Measurements from ENCODE around the gene ZNF280B.

GRCh38 chr22:22554587-22555284, 46.2 kb upstream of the ZNF280B start:
- no peak for TF ChIP-seq ZNF232 (CRISPR knock-in tag; IDR thresholded peaks at IDR 0.05)
- no peak for TF ChIP-seq ZBTB43 (CRISPR knock-in tag; IDR thresholded peaks at IDR 0.05)
- TF ChIP-seq CREM (CRISPR knock-in tag; IDR thresholded peaks at IDR 0.05), result no peak
- TF ChIP-seq ELF4 (CRISPR knock-in tag; IDR thresholded peaks at IDR 0.05; ENCODE audit: low read depth), result no peak
- TF ChIP-seq CTCF (IDR thresholded peaks at IDR 0.05), result no peak
- TF ChIP-seq, protein P1, sequence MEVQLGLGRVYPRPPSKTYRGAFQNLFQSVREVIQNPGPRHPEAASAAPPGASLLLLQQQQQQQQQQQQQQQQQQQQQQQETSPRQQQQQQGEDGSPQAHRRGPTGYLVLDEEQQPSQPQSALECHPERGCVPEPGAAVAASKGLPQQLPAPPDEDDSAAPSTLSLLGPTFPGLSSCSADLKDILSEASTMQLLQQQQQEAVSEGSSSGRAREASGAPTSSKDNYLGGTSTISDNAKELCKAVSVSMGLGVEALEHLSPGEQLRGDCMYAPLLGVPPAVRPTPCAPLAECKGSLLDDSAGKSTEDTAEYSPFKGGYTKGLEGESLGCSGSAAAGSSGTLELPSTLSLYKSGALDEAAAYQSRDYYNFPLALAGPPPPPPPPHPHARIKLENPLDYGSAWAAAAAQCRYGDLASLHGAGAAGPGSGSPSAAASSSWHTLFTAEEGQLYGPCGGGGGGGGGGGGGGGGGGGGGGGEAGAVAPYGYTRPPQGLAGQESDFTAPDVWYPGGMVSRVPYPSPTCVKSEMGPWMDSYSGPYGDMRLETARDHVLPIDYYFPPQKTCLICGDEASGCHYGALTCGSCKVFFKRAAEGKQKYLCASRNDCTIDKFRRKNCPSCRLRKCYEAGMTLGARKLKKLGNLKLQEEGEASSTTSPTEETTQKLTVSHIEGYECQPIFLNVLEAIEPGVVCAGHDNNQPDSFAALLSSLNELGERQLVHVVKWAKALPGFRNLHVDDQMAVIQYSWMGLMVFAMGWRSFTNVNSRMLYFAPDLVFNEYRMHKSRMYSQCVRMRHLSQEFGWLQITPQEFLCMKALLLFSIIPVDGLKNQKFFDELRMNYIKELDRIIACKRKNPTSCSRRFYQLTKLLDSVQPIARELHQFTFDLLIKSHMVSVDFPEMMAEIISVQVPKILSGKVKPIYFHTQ (CRISPR knock-in tag; IDR thresholded peaks at IDR 0.05), result no peak
- TF ChIP-seq STAT6 (CRISPR knock-in tag; conservative IDR thresholded peaks at IDR 0.05; ENCODE audit: low read depth), result no peak
- no peak for TF ChIP-seq ZNF512 (CRISPR knock-in tag; IDR thresholded peaks at IDR 0.05; ENCODE audit: borderline replicate concordance)
- TF ChIP-seq USF2 (CRISPR knock-in tag; IDR thresholded peaks at IDR 0.05), result no peak
- TF ChIP-seq, protein P2, sequence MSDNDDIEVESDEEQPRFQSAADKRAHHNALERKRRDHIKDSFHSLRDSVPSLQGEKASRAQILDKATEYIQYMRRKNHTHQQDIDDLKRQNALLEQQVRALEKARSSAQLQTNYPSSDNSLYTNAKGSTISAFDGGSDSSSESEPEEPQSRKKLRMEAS (CRISPR knock-in tag; IDR thresholded peaks at IDR 0.05), result no peak

Measured in WTC11 (cell line).